HCT116 (cell line): Measurements from ENCODE around the gene CCK. TPM values are rescaled to one million over a fixed set of nuclear protein-coding genes. Genes with fewer than 3 reads are reported as not detected.

Experiments used
- ATAC-seq: fragments of 200-7000 bp; cut with Tn5 transposase; 2 replicates; pipeline ENCODE4 v1.9.1; 2020; ENCODE audit warnings: mild to moderate bottlenecking, moderate library complexity
- BruUV-seq: library from RNA; stranded (reverse); fragments of 400-500 nt; replicated peaks from 2 replicates; lab custom pipeline; 2021; lab: Mats Ljungman, UMichigan
- CTCF ChIA-PET: fragments of 300-600 bp; sonication (Branson Sonifier 250); formaldehyde crosslinking; loops from one replicate; lab custom pipeline; 2021; ENCODE audit warnings: antibody characterized with exemption; lab: Charles Lee
- POLR2A ChIA-PET: fragments of 300-600, 350-600 bp; sonication (Branson Sonifier 250); formaldehyde crosslinking; loops from one replicate; lab custom pipeline; 2021; ENCODE audit warnings: antibody characterized with exemption; lab: Charles Lee
- RAD21 ChIA-PET, 2 experiments: fragments of 300-600 bp; sonication (Branson Sonifier 250); formaldehyde crosslinking; loops; one replicate each; lab custom pipeline; 2023; ENCODE audit warnings: low total read pairs in 2 of 2; ENCODE audit not compliant: uncharacterized antibody in 2 of 2, unreplicated experiment in 2 of 2, low non-redundant PET in 1 of 2; lab: Charles Lee
- DNase-seq: peaks from one replicate; pipeline ENCODE4 v3.0.0-alpha.2; 2010; ENCODE audit warnings: low read depth, low spot score
- H2AFZ ChIP-seq: fragments of 200-600 bp; shearing (Covaris generic), sonication (generic); 2 replicates; pipeline ENCODE4 v1.6.1; 2017; ENCODE audit warnings: low read depth, mixed run types, mixed read lengths, antibody characterized with exemption, low read length; ENCODE audit not compliant: poor library complexity, severe bottlenecking
- H3K27ac ChIP-seq: 2 replicates; pipeline ENCODE4 v1.5.1; 2012; ENCODE audit warnings: low read depth, low read length
- H3K27me3 ChIP-seq: fragments of 200-600 bp; sonication (generic); 2 replicates; pipeline ENCODE4 v1.6.1; 2016; ENCODE audit warnings: mixed run types, low read length, mixed read lengths; ENCODE audit not compliant: insufficient read depth
- H3K36me3 ChIP-seq, 2 experiments: fragments of 200-500 bp in 1 of 2; fragments of 200-600 bp in 1 of 2; sonication (Bioruptor generic) in 1 of 2; sonication (generic) in 1 of 2; 2 replicates each; pipeline versions ENCODE4 v1.5.1 to v1.6.1; 2014 to 2016; ENCODE audit warnings: low read length in 2 of 2, inconsistent platforms in 1 of 2, mixed read lengths in 1 of 2, mixed run types in 1 of 2; ENCODE audit not compliant: insufficient read depth in 2 of 2, control insufficient read depth in 1 of 2
- H3K4me1 ChIP-seq, 2 experiments: fragments of 200-600 bp in 1 of 2; sonication (generic) in 1 of 2; 2 replicates each; pipeline versions ENCODE4 v1.5.1 to v1.6.1; 2012 to 2017; ENCODE audit warnings: low read length in 2 of 2, inconsistent platforms in 1 of 2, mild to moderate bottlenecking in 1 of 2, mixed read lengths in 1 of 2, mixed run types in 1 of 2, moderate library complexity in 1 of 2; ENCODE audit not compliant: insufficient read depth in 2 of 2, control insufficient read depth in 1 of 2
- H3K4me2 ChIP-seq: fragments of 200-600 bp; sonication (generic); 2 replicates; pipeline ENCODE4 v1.6.1; 2017; ENCODE audit warnings: mixed run types, low read length, mixed read lengths
- H3K4me3 ChIP-seq, 2 experiments: fragments of 200-600 bp in 1 of 2; sonication (generic) in 1 of 2; replicated peaks in 1 of 2; 2 replicates each; pipeline ENCODE4 v1.5.1; 2011 to 2016; ENCODE audit warnings: low read length in 2 of 2, control low read depth in 1 of 2, low read depth in 1 of 2, mild to moderate bottlenecking in 1 of 2, mixed read lengths in 1 of 2, mixed run types in 1 of 2
- H3K79me2 ChIP-seq: fragments of 200-600 bp; sonication (generic); 2 replicates; pipeline ENCODE4 v1.6.1; 2017; ENCODE audit warnings: mild to moderate bottlenecking, mixed run types, low read length, moderate library complexity, mixed read lengths; ENCODE audit not compliant: insufficient read depth
- H3K9ac ChIP-seq: fragments of 200-600 bp; sonication (generic); 2 replicates; pipeline ENCODE4 v1.6.1; 2016; ENCODE audit warnings: low read length, mixed read lengths
- H3K9me2 ChIP-seq: fragments of 200-600 bp; sonication (generic), shearing (Covaris generic); 2 replicates; pipeline ENCODE4 v1.6.1; 2017; ENCODE audit warnings: mixed run types, mild to moderate bottlenecking, moderate library complexity; ENCODE audit not compliant: insufficient read depth
- H3K9me3 ChIP-seq, 2 experiments: fragments of 200-500 bp in 1 of 2; fragments of 200-600 bp in 1 of 2; sonication (Bioruptor generic) in 1 of 2; sonication (generic) in 1 of 2; 2 replicates each; pipeline ENCODE4 v1.6.1; 2014 to 2017; ENCODE audit warnings: low read length in 2 of 2, mixed read lengths in 2 of 2, inconsistent platforms in 1 of 2, low read depth in 1 of 2, mild to moderate bottlenecking in 1 of 2, mixed run types in 1 of 2, moderate library complexity in 1 of 2; ENCODE audit not compliant: control insufficient read depth in 1 of 2, insufficient read depth in 1 of 2
- H4K20me1 ChIP-seq: fragments of 200-600 bp; sonication (generic), shearing (Covaris generic); 2 replicates; pipeline ENCODE4 v1.6.1; 2017; ENCODE audit warnings: mixed run types, mild to moderate bottlenecking, moderate library complexity; ENCODE audit not compliant: insufficient read depth
- ATF3 ChIP-seq: IDR thresholded peaks from 2 replicates; pipeline ENCODE4 v1.6.1; 2012
- CBX3 ChIP-seq: IDR thresholded peaks from 2 replicates; pipeline ENCODE4 v1.6.1; 2012; ENCODE audit warnings: low read depth
- CEBPB ChIP-seq: IDR thresholded peaks from 2 replicates; pipeline ENCODE4 v1.6.1; 2012; ENCODE audit warnings: low read depth
- EZH2 ChIP-seq: fragments of 200-600 bp; sonication (generic); IDR thresholded peaks from 2 replicates; pipeline ENCODE4 v1.6.1; 2017; ENCODE audit warnings: antibody characterized with exemption, mixed run types
- FOSL1 ChIP-seq: IDR thresholded peaks from 2 replicates; pipeline ENCODE4 v1.6.1; 2012; ENCODE audit warnings: low read depth
- JUND ChIP-seq: IDR thresholded peaks from 2 replicates; pipeline ENCODE4 v1.6.1; 2012
- POLR2A ChIP-seq: IDR thresholded peaks from 2 replicates; pipeline ENCODE4 v1.7.0; 2011; ENCODE audit warnings: borderline replicate concordance; ENCODE audit not compliant: insufficient read depth, insufficient read length; ENCODE audit errors: extremely low read depth
- RAD21 ChIP-seq: IDR thresholded peaks from 2 replicates; pipeline ENCODE4 v1.6.1; 2012; ENCODE audit warnings: low read depth, mild to moderate bottlenecking
- SP1 ChIP-seq: IDR thresholded peaks from 2 replicates; pipeline ENCODE4 v1.6.1; 2012; ENCODE audit warnings: low read depth
- SRF ChIP-seq: IDR thresholded peaks from 2 replicates; pipeline ENCODE4 v1.6.1; 2012; ENCODE audit warnings: low read depth
- ZFX ChIP-seq: fragments of 450-650 bp; IDR thresholded peaks from 2 replicates; pipeline ENCODE4 v1.6.1; 2017
- ZNF274 ChIP-seq: fragments of 200-500 bp; sonication (Bioruptor generic); IDR thresholded peaks from 2 replicates; pipeline ENCODE4 v1.6.1; 2014; ENCODE audit warnings: mild to moderate bottlenecking, low read depth, low read length, inconsistent platforms
- intact Hi-C: fragments of 100-400 bp; cut with micrococcal nuclease; formaldehyde crosslinking; loops from 2 replicates; pipeline ENCODE4 v1.10.0; 2022
- total RNA-seq: library from RNA; stranded (reverse); gene quantifications from one replicate; pipeline ENCODE4 v1.2.1, GENCODE V29; 2021; ENCODE audit not compliant: unreplicated experiment

The CCK gene
- total RNA-seq, 1 experiment from 2014 or later: 0.32 TPM

- TF ChIP-seq JUND (peak; percentile 99), EZH2 (no peak), CEBPB (peak; percentile 97)
Observed at GRCh38 chr3:42256135-42256819, 9.7 kb downstream of the CCK start (continued).

- H3K4me3 ChIP-seq: no peak overlapping the region
- H3K79me2 ChIP-seq: no peaks in the 10 kb centered on the region
- no peak overlapping the region for H2AFZ ChIP-seq
- H3K4me2 ChIP-seq: peak overlapping the region; percentile 66; the same call in 1 of the 2 replicates
- H3K36me3 ChIP-seq: no peaks in the 10 kb centered on the region
- CTCF ChIA-PET: interaction anchor here (2.1 kb wide), 1 partner anchor 188 kb away, joined by 16 read pairs; no protein-coding TSS in a partner anchor
- no peak overlapping the region for H3K9ac ChIP-seq
- H3K9me3 ChIP-seq: no peaks in the 10 kb centered on the region
- intact Hi-C loops: no loop called here
- no TSS peak for BruUV-seq
- DNase-seq (no peak), ATAC-seq (no peak)
- POLR2A ChIA-PET: no interaction called here
- no peaks in the 10 kb centered on the region for H3K27me3 ChIP-seq
- peaks cover 24 to 42% of the 10 kb centered on the region in 2 experiments for H3K4me1 ChIP-seq
- TF ChIP-seq ZNF274 (no peak), SRF (no peak), JUND (no peak), CBX3 (no peak), ATF3 (no peak)
- no peaks in the 10 kb centered on the region for H3K9me2 ChIP-seq
- H3K27ac ChIP-seq: no peak overlapping the region
- RAD21 ChIA-PET: interaction anchor here in 1 of 2 experiments (1.0 kb wide), 1 partner anchor 189 kb away, joined by 3 read pairs; no protein-coding TSS in a partner anchor
- H4K20me1 ChIP-seq: no peaks in the 10 kb centered on the region
Observed at GRCh38 chr3:42254566-42254965, 11.4 kb downstream of the CCK start.

GRCh38 chr3:42250761-42251160, 15.2 kb downstream of the CCK start:
- Histone ChIP-seq H3K4me3 (no peak overlapping the region), H3K27me3 (peaks cover 8% of the 10 kb centered on the region; the same call in 1 of the 2 replicates), H4K20me1 (no peaks in the 10 kb centered on the region), H3K79me2 (no peaks in the 10 kb centered on the region), H3K9ac (no peak overlapping the region), H3K36me3 (no peaks in the 10 kb centered on the region), H3K4me2 (no peak overlapping the region), H3K9me3 (no peaks in the 10 kb centered on the region), H3K9me2 (no peaks in the 10 kb centered on the region), H2AFZ (no peak overlapping the region), H3K27ac (no peak overlapping the region), H3K4me1 (peaks cover 12 to 28% of the 10 kb centered on the region in 2 experiments)
- intact Hi-C loops: no loop called here
- TF ChIP-seq SRF: no peak
- no peak for TF ChIP-seq POLR2A
- TF ChIP-seq RAD21: no peak
- TF ChIP-seq ZFX: no peak
- TF ChIP-seq FOSL1: no peak
- TF ChIP-seq SP1: no peak
- RAD21 ChIA-PET: no interaction called here
- ATAC-seq (no peak), DNase-seq (no peak)
- BruUV-seq: no TSS peak
- POLR2A ChIA-PET: no interaction called here
- CTCF ChIA-PET: interaction anchor here (6.1 kb wide), 1 partner anchor 192 kb away, joined by 94 read pairs; no protein-coding TSS in a partner anchor
